Mesothelial cell of epicardium (in vitro differentiated cells): ENCODE results near the gene CHMP4B. TPM values are rescaled to one million over a fixed set of nuclear protein-coding genes. Genes with fewer than 3 reads are reported as not detected.

Experiments used
- DNase-seq, 2 experiments: peaks; one replicate each; pipeline ENCODE4 v3.0.0; 2021; ENCODE audit warnings: low spot score in 2 of 2; ENCODE audit not compliant: unreplicated experiment in 2 of 2
- H3K27ac Mint-ChIP-seq: 2 replicates; pipeline ENCODE4 v1.8.0; 2021; ENCODE audit warnings: mixed read lengths
- H3K27me3 Mint-ChIP-seq: 2 replicates; pipeline ENCODE4 v1.8.0; 2021; ENCODE audit warnings: low read depth, mixed read lengths
- H3K36me3 Mint-ChIP-seq: 2 replicates; pipeline ENCODE4 v1.8.0; 2021; ENCODE audit warnings: mixed read lengths
- H3K4me1 Mint-ChIP-seq: 2 replicates; pipeline ENCODE4 v1.8.0; 2021; ENCODE audit warnings: mixed read lengths
- H3K4me3 Mint-ChIP-seq: 2 replicates; pipeline ENCODE4 v1.8.0; 2021; ENCODE audit warnings: mild to moderate bottlenecking, moderate library complexity, mixed read lengths
- H3K9me3 Mint-ChIP-seq: 2 replicates; pipeline ENCODE4 v1.8.0; 2021; ENCODE audit warnings: mixed read lengths
- CTCF ChIP-seq: fragments of 200-600 bp; sonication (generic); IDR thresholded peaks from one replicate; pipeline ENCODE4 v1.5.0; 2021; ENCODE audit warnings: antibody characterized with exemption; ENCODE audit not compliant: unreplicated experiment
- total RNA-seq: library from RNA; stranded (reverse); gene quantifications from 3 replicates; pipeline ENCODE4 v1.2.1, GENCODE V29; 2021

The CHMP4B gene
- total RNA-seq, 1 donor from 2014 or later = 76.9 TPM

- Mint-ChIP-seq H3K27ac (no peak overlapping the region), H3K36me3 (no peaks in the 10 kb centered on the region), H3K4me1 (peaks cover 10% of the 10 kb centered on the region), H3K9me3 (peaks cover 11% of the 10 kb centered on the region), H3K27me3 (no peaks in the 10 kb centered on the region), H3K4me3 (no peak overlapping the region)
- TF ChIP-seq CTCF = no peak
- no peak for DNase-seq
These were observed 89.5 kb downstream of the CHMP4B start for GRCh38 chr20:33900521-33901131.

- H3K9me3 Mint-ChIP-seq = peaks cover 6% of the 10 kb centered on the region
- TF ChIP-seq CTCF = no peak
- H3K4me1 Mint-ChIP-seq = peaks cover 10% of the 10 kb centered on the region
These were observed 90.0 kb downstream of the CHMP4B start for GRCh38 chr20:33901132-33901523.

GRCh38 chr20:33902011-33902410 is 90.9 kb downstream of the CHMP4B start:
- no peaks in the 10 kb centered on the region for H3K36me3 Mint-ChIP-seq
- no peak for TF ChIP-seq CTCF
- no peak for DNase-seq
- H3K27me3 Mint-ChIP-seq = no peaks in the 10 kb centered on the region
- peaks cover 3% of the 10 kb centered on the region for H3K9me3 Mint-ChIP-seq
- H3K27ac Mint-ChIP-seq = no peak overlapping the region
- H3K4me3 Mint-ChIP-seq = no peak overlapping the region
- H3K4me1 Mint-ChIP-seq = peaks cover 6% of the 10 kb centered on the region

More at GRCh38 chr20:33901132-33901523, 90.0 kb downstream of the CHMP4B start:
- no peak overlapping the region for H3K27ac Mint-ChIP-seq
- H3K4me3 Mint-ChIP-seq = no peak overlapping the region
- DNase-seq = no peak
- H3K36me3 Mint-ChIP-seq = no peaks in the 10 kb centered on the region
- no peaks in the 10 kb centered on the region for H3K27me3 Mint-ChIP-seq

Other genes with a start within 250 kb of the CHMP4B start
- 0.09 to 0.20 TPM (median 0.11 TPM) in 3 replicates for gene C20orf144, start 149.0 kb upstream of the CHMP4B start, total RNA-seq
- 0.63 to 0.86 TPM (median 0.66 TPM) in 3 replicates for gene ACTL10, start 144.4 kb upstream of the CHMP4B start, total RNA-seq
- gene NECAB3, start 136.9 kb upstream of the CHMP4B start, total RNA-seq = 58.4 to 60.1 TPM (median 58.6 TPM) in 3 replicates
- gene E2F1, start 125.0 kb upstream of the CHMP4B start, total RNA-seq = 16.7 to 18.1 TPM (median 16.9 TPM) in 3 replicates
- gene PXMP4, start 91.0 kb upstream of the CHMP4B start, total RNA-seq = 7.0 to 7.5 TPM (median 7.4 TPM) in 3 replicates
- 5.3 to 5.4 TPM (median 5.4 TPM) in 3 replicates for gene ZNF341, start 79.4 kb upstream of the CHMP4B start, total RNA-seq
- 139 to 141 TPM (median 140 TPM) in 3 replicates for gene RALY, start 182.6 kb downstream of the CHMP4B start, total RNA-seq